Activated B cell treated with CpG ODN at 0.5 μM for 24 hours (primary cell): ENCODE data around the gene PDE10A. TPM values are rescaled to one million over a fixed set of nuclear protein-coding genes. Genes with fewer than 3 reads are reported as not detected.

Source experiments
- ATAC-seq: fragments of 200-7000 bp; cut with Tn5 transposase; one replicate; pipeline ENCODE4 v1.10.0; 2021; ENCODE audit warnings: low read depth, mild to moderate bottlenecking, moderate library complexity
- CTCF ChIA-PET: fragments of 350-600 bp; sonication (Branson Sonifier 250); formaldehyde crosslinking; loops from one replicate; lab custom pipeline; 2021; ENCODE audit warnings: antibody characterized with exemption; lab: Charles Lee
- POLR2A ChIA-PET: fragments of 350-600 bp; sonication (Branson Sonifier 250); formaldehyde crosslinking; loops from one replicate; lab custom pipeline; 2021; ENCODE audit warnings: antibody characterized with exemption; lab: Charles Lee
- DNase-seq: peaks from one replicate; pipeline ENCODE4 v3.0.0; 2022
- H3K27ac Mint-ChIP-seq: one replicate; pipeline ENCODE4 v1.8.0; 2020; ENCODE audit warnings: mixed read lengths
- H3K27me3 Mint-ChIP-seq: one replicate; pipeline ENCODE4 v1.8.0; 2021; ENCODE audit warnings: mixed read lengths
- H3K36me3 Mint-ChIP-seq: one replicate; pipeline ENCODE4 v1.8.0; 2021; ENCODE audit warnings: low read depth, mixed read lengths
- H3K4me1 Mint-ChIP-seq: one replicate; pipeline ENCODE4 v1.8.0; 2021; ENCODE audit warnings: mixed read lengths
- H3K4me3 Mint-ChIP-seq: one replicate; pipeline ENCODE4 v1.8.0; 2020; ENCODE audit warnings: mild to moderate bottlenecking, mixed read lengths
- H3K9me3 Mint-ChIP-seq: one replicate; pipeline ENCODE4 v1.8.0; 2020; ENCODE audit warnings: mixed read lengths
- intact Hi-C: fragments of 100-400 bp; cut with micrococcal nuclease; formaldehyde crosslinking; loops from one replicate; pipeline ENCODE4 v1.15.1; 2024
- total RNA-seq: library from RNA; stranded (reverse); gene quantifications from 2 replicates; pipeline ENCODE4 v1.2.3, GENCODE V29; 2022
- TF ChIP-seq, protein P1 (sequence below): fragments of 200-600 bp; IDR thresholded peaks from one replicate; pipeline ENCODE4 v1.8.0; 2022; ENCODE audit warnings: antibody characterized with exemption, mild to moderate bottlenecking

Gene PDE10A
- total RNA-seq, 1 donor from 2014 or later: not detected

DNA sequence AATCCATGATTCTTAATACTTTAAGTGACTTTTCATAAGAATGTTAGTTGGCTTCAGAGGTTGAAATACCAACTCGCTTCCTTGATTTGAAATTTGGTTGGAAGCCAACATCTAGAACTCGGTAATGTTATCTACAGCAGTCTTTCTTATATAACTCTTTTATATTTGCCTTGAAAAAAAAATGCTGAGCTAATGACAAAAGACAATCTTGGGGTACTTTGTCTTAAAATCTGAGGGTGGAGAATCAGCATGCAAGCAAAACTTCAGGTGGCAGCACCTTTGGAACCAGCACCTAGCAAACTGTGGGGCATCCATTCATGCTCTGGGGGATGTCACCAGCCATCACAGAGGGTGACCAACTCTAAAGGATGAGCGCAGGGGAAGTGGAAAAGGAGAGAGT lies 76.3 kb downstream of the PDE10A start:
- Mint-ChIP-seq H3K4me1 (no peaks in the 10 kb centered on the region), H3K9me3 (peaks cover 10% of the 10 kb centered on the region), H3K27me3 (no peaks in the 10 kb centered on the region), H3K4me3 (no peak overlapping the region), H3K27ac (no peak overlapping the region), H3K36me3 (no peaks in the 10 kb centered on the region)
- intact Hi-C loops: no loop called here
- ChIA-PET CTCF (no interaction called here), POLR2A (no interaction called here)
- TF ChIP-seq, protein P1, sequence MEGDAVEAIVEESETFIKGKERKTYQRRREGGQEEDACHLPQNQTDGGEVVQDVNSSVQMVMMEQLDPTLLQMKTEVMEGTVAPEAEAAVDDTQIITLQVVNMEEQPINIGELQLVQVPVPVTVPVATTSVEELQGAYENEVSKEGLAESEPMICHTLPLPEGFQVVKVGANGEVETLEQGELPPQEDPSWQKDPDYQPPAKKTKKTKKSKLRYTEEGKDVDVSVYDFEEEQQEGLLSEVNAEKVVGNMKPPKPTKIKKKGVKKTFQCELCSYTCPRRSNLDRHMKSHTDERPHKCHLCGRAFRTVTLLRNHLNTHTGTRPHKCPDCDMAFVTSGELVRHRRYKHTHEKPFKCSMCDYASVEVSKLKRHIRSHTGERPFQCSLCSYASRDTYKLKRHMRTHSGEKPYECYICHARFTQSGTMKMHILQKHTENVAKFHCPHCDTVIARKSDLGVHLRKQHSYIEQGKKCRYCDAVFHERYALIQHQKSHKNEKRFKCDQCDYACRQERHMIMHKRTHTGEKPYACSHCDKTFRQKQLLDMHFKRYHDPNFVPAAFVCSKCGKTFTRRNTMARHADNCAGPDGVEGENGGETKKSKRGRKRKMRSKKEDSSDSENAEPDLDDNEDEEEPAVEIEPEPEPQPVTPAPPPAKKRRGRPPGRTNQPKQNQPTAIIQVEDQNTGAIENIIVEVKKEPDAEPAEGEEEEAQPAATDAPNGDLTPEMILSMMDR: no peak
- ATAC-seq (no peak), DNase-seq (no peak)

DNA sequence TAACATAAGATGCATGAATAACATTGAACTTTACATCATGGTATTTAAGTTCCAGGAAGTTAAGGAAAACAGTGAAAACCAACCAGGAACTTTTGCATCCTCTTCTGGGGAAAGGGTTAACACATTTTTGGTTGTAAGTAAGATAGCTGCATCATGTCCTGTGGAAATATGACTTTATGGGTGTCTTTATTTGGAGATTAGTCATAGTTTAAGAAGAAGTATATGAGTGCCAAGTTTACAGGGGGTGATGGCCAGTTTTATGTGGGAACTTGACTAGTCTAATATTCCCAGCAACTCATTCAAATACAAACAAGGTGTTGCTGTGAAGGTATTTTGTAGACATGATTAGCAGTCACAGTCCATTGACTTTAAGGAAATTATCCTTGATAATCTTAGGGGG lies 78.0 kb downstream of the PDE10A start:
- DNase-seq: no peak
- intact Hi-C loops: no loop called here
- H3K9me3 Mint-ChIP-seq: peaks cover 10% of the 10 kb centered on the region
- TF ChIP-seq, protein P1: no peak
- no peaks in the 10 kb centered on the region for H3K4me1 Mint-ChIP-seq
- no peak overlapping the region for H3K27ac Mint-ChIP-seq
- no peak for ATAC-seq
- ChIA-PET POLR2A (no interaction called here), CTCF (no interaction called here)
- no peak overlapping the region for H3K4me3 Mint-ChIP-seq
- H3K27me3 Mint-ChIP-seq: no peaks in the 10 kb centered on the region
- H3K36me3 Mint-ChIP-seq: no peaks in the 10 kb centered on the region

GRCh38 chr6:165584541-165584940 lies 78.5 kb downstream of the PDE10A start:
- Mint-ChIP-seq H3K27ac (no peak overlapping the region), H3K9me3 (peaks cover 10% of the 10 kb centered on the region), H3K4me1 (no peaks in the 10 kb centered on the region), H3K36me3 (no peaks in the 10 kb centered on the region), H3K4me3 (no peak overlapping the region), H3K27me3 (no peaks in the 10 kb centered on the region)
- CTCF ChIA-PET: no interaction called here
- POLR2A ChIA-PET: no interaction called here
- intact Hi-C loops: no loop called here
- DNase-seq: no peak
- TF ChIP-seq, protein P1: no peak
- no peak for ATAC-seq

DNA sequence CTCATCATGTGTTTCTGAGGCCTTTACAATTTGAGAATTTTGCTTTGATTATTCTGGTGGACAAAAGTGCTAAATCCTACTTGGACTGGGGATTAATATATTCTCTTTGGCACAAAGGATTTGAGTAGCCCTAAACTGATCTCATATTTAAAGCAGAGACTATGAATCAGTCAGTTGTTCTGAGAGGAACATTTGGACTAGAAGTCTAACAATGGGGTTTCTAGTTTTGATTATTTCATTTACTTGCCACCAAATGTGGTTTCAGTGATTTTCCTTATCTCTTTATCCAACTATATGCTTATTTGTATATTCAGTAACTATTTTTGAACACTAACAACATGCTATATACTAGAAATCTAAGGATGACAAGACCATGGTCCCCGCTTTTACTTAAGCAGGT lies 81.4 kb downstream of the PDE10A start:
- Mint-ChIP-seq H3K27ac (no peak overlapping the region), H3K4me1 (no peaks in the 10 kb centered on the region), H3K36me3 (no peaks in the 10 kb centered on the region), H3K27me3 (no peaks in the 10 kb centered on the region), H3K4me3 (no peak overlapping the region), H3K9me3 (peaks cover 10% of the 10 kb centered on the region)
- ChIA-PET CTCF (no interaction called here), POLR2A (no interaction called here)
- intact Hi-C loops: no loop called here
- ATAC-seq (no peak), DNase-seq (no peak)
- TF ChIP-seq, protein P1: no peak

DNA sequence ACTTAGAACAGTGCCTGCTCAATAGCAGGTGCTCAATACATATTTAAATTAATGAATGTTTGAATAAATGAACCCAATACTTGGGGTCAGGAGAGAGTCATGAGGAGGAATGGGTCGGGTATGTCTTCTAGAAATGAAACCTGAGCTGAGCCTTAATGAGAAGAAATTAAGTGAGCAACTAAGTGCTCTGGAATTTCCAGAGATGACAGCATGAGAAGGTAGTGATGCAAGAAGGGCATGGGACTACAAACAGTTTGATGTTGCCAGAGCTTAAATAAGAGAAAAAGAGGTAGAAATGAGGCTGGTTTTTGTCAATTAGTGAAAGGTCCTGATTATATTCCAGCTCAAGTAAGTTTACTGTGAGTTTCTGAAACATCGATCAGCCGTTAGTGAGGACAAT lies 82.9 kb downstream of the PDE10A start:
- Mint-ChIP-seq H3K4me1 (no peaks in the 10 kb centered on the region), H3K36me3 (no peaks in the 10 kb centered on the region), H3K4me3 (no peak overlapping the region), H3K9me3 (peaks cover 2% of the 10 kb centered on the region), H3K27ac (no peak overlapping the region), H3K27me3 (no peaks in the 10 kb centered on the region)
- intact Hi-C loops: no loop called here
- no peak for ATAC-seq
- POLR2A ChIA-PET: no interaction called here
- no peak for DNase-seq
- CTCF ChIA-PET: no interaction called here
- TF ChIP-seq, protein P1: no peak
